ENCODE results near the gene HOXA13. TPM values are rescaled to one million over a fixed set of nuclear protein-coding genes. Genes with fewer than 3 reads are reported as not detected.

Gene HOXA13
- total RNA-seq, 1 experiment from 2014 or later, result not detected

- no peaks in the 10 kb centered on the region for H3K36me3 ChIP-seq (replicated peaks; ENCODE audit: control insufficient read depth, insufficient read depth, low read length)
- peak; percentile 65 for DNase-seq
- H3K27me3 ChIP-seq (ENCODE audit: control insufficient read depth, insufficient read depth, low read length), result peaks cover 100% of the 10 kb centered on the region
- H3K4me3 ChIP-seq (ENCODE audit: insufficient read depth, low read depth, low read length), result no peak overlapping the region
These were observed 5.0 kb upstream of the HOXA13 start for GRCh38 chr7:27204851-27205322.

- Histone ChIP-seq H3K27me3 (ENCODE audit: control insufficient read depth, insufficient read depth, low read length) (peaks cover 100% of the 10 kb centered on the region), H3K4me3 (ENCODE audit: insufficient read depth, low read depth, low read length) (no peak overlapping the region), H3K36me3 (replicated peaks; ENCODE audit: control insufficient read depth, insufficient read depth, low read length) (no peaks in the 10 kb centered on the region)
- DNase-seq, result no peak
These were observed 4.2 kb upstream of the HOXA13 start for GRCh38 chr7:27203964-27204594.

GRCh38 chr7:27203365-27203953, 3.6 kb upstream of the HOXA13 start:
- Histone ChIP-seq H3K4me3 (ENCODE audit: insufficient read depth, low read depth, low read length) (no peak overlapping the region), H3K27me3 (ENCODE audit: control insufficient read depth, insufficient read depth, low read length) (peaks cover 100% of the 10 kb centered on the region), H3K36me3 (replicated peaks; ENCODE audit: control insufficient read depth, insufficient read depth, low read length) (no peaks in the 10 kb centered on the region)
- no peak for DNase-seq

- H3K36me3 ChIP-seq (replicated peaks; ENCODE audit: control insufficient read depth, insufficient read depth, low read length), result no peaks in the 10 kb centered on the region
- H3K27me3 ChIP-seq (ENCODE audit: control insufficient read depth, insufficient read depth, low read length), result peaks cover 100% of the 10 kb centered on the region
- no peak overlapping the region for H3K4me3 ChIP-seq (ENCODE audit: insufficient read depth, low read depth, low read length)
- no peak for DNase-seq
These were observed 2.9 kb upstream of the HOXA13 start for GRCh38 chr7:27202862-27203134.

GRCh38 chr7:27202018-27202861, 2.3 kb upstream of the HOXA13 start:
- no peak overlapping the region for H3K4me3 ChIP-seq (ENCODE audit: insufficient read depth, low read depth, low read length)
- H3K36me3 ChIP-seq (replicated peaks; ENCODE audit: control insufficient read depth, insufficient read depth, low read length), result no peaks in the 10 kb centered on the region
- peaks cover 100% of the 10 kb centered on the region for H3K27me3 ChIP-seq (ENCODE audit: control insufficient read depth, insufficient read depth, low read length)
- peak; percentile 69 for DNase-seq

GRCh38 chr7:27201580-27202017, 1.7 kb upstream of the HOXA13 start:
- H3K4me3 ChIP-seq (ENCODE audit: insufficient read depth, low read depth, low read length), result no peak overlapping the region
- no peak for DNase-seq
- no peaks in the 10 kb centered on the region for H3K36me3 ChIP-seq (replicated peaks; ENCODE audit: control insufficient read depth, insufficient read depth, low read length)
- H3K27me3 ChIP-seq (ENCODE audit: control insufficient read depth, insufficient read depth, low read length), result peaks cover 100% of the 10 kb centered on the region

GRCh38 chr7:27200761-27201579, 1.1 kb upstream of the HOXA13 start:
- no peak for DNase-seq

GRCh38 chr7:27198871-27199801, 755 bp downstream of the HOXA13 start:
- Histone ChIP-seq H3K4me3 (ENCODE audit: insufficient read depth, low read depth, low read length) (no peak overlapping the region), H3K36me3 (replicated peaks; ENCODE audit: control insufficient read depth, insufficient read depth, low read length) (no peaks in the 10 kb centered on the region), H3K27me3 (ENCODE audit: control insufficient read depth, insufficient read depth, low read length) (peaks cover 99% of the 10 kb centered on the region)
- peak; percentile 87 for DNase-seq

More at GRCh38 chr7:27200761-27201579, 1.1 kb upstream of the HOXA13 start:
- H3K36me3 ChIP-seq (replicated peaks; ENCODE audit: control insufficient read depth, insufficient read depth, low read length), result no peaks in the 10 kb centered on the region
- no peak overlapping the region for H3K4me3 ChIP-seq (ENCODE audit: insufficient read depth, low read depth, low read length)
- peaks cover 99% of the 10 kb centered on the region for H3K27me3 ChIP-seq (ENCODE audit: control insufficient read depth, insufficient read depth, low read length)

- Histone ChIP-seq H3K4me3 (ENCODE audit: insufficient read depth, low read depth, low read length) (no peak overlapping the region), H3K36me3 (replicated peaks; ENCODE audit: control insufficient read depth, insufficient read depth, low read length) (no peaks in the 10 kb centered on the region), H3K27me3 (ENCODE audit: control insufficient read depth, insufficient read depth, low read length) (peaks cover 99% of the 10 kb centered on the region)
- peak; percentile 55 for DNase-seq
These were observed 1.6 kb downstream of the HOXA13 start for GRCh38 chr7:27198138-27198841.

GRCh38 chr7:27197137-27198042, 2.5 kb downstream of the HOXA13 start:
- H3K27me3 ChIP-seq (ENCODE audit: control insufficient read depth, insufficient read depth, low read length), result peaks cover 99% of the 10 kb centered on the region
- H3K36me3 ChIP-seq (replicated peaks; ENCODE audit: control insufficient read depth, insufficient read depth, low read length), result no peaks in the 10 kb centered on the region
- H3K4me3 ChIP-seq (ENCODE audit: insufficient read depth, low read depth, low read length), result no peak overlapping the region
- DNase-seq, result no peak

- H3K36me3 ChIP-seq (replicated peaks; ENCODE audit: control insufficient read depth, insufficient read depth, low read length), result no peaks in the 10 kb centered on the region
- peaks cover 99% of the 10 kb centered on the region for H3K27me3 ChIP-seq (ENCODE audit: control insufficient read depth, insufficient read depth, low read length)
- peak; percentile 85 for DNase-seq
- H3K4me3 ChIP-seq (ENCODE audit: insufficient read depth, low read depth, low read length), result no peak overlapping the region
These were observed 3.6 kb downstream of the HOXA13 start for GRCh38 chr7:27196287-27196767.

- Histone ChIP-seq H3K36me3 (replicated peaks; ENCODE audit: control insufficient read depth, insufficient read depth, low read length) (no peaks in the 10 kb centered on the region), H3K4me3 (ENCODE audit: insufficient read depth, low read depth, low read length) (no peak overlapping the region), H3K27me3 (ENCODE audit: control insufficient read depth, insufficient read depth, low read length) (peaks cover 99% of the 10 kb centered on the region)
- DNase-seq, result no peak
These were observed 5.1 kb downstream of the HOXA13 start for GRCh38 chr7:27194686-27195379.

All from H7 (cell line).